Body of pancreas (tissue), 4 donors: ENCODE measurements around the gene PPP6R1.

Experiments used
- POLR2A ChIP-seq, 3 donors: fragments of 450-650 bp; IDR thresholded peaks; one replicate each; pipeline ENCODE4 v1.6.1; 2016; ENCODE audit warnings: antibody characterized with exemption in 3 of 3, mild to moderate bottlenecking in 2 of 3
- TF ChIP-seq, protein P1 (sequence below), 7 experiments: fragments of 450-650 bp in 4 of 7; fragments of 200-600 bp in 3 of 7; sonication (generic) in 3 of 7; IDR thresholded peaks; one replicate each; pipeline ENCODE4 v1.5.1; 2016 to 2019; ENCODE audit warnings: antibody characterized with exemption in 7 of 7

DNA sequence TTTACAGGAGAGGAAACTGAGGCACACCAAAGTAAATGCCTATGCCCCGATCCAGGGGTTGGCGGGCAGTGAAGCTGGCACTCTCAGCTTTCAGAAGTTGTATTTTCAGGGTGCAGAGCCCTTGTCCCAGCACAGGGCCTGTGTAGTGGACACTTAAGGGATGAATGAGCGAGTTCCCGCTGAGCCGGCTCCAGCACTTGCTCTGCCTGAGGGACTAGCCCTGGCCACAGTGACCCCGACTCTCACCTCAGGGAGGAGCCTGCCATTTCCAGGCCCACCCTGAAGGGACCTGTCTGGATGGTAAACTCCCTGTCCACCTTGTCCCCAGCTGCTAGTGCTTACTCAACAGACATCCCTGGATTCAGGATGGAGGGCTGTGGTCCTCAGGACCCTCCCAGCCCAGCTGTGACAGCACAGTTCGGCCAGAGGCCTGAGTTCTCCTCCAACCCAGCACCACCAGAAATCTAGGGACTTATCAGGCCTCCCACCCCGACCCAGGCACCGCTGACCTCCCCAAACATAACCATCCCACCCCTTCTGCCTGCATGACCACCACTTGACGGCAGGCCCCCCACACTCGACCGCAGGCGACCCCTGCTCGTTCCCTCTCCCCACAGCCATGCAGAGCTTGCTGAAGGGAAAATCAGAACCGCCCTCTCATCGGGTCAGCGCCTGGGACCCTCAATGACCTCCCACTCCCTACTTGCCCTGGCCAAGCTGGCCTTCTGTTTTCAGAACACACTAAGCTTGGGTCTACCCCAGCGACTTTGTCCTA lies 8.4 kb downstream of the PPP6R1 start:
- TF ChIP-seq, protein P1, sequence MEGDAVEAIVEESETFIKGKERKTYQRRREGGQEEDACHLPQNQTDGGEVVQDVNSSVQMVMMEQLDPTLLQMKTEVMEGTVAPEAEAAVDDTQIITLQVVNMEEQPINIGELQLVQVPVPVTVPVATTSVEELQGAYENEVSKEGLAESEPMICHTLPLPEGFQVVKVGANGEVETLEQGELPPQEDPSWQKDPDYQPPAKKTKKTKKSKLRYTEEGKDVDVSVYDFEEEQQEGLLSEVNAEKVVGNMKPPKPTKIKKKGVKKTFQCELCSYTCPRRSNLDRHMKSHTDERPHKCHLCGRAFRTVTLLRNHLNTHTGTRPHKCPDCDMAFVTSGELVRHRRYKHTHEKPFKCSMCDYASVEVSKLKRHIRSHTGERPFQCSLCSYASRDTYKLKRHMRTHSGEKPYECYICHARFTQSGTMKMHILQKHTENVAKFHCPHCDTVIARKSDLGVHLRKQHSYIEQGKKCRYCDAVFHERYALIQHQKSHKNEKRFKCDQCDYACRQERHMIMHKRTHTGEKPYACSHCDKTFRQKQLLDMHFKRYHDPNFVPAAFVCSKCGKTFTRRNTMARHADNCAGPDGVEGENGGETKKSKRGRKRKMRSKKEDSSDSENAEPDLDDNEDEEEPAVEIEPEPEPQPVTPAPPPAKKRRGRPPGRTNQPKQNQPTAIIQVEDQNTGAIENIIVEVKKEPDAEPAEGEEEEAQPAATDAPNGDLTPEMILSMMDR (IDR thresholded peaks at IDR 0.05), result no peak
- no peak for TF ChIP-seq POLR2A (IDR thresholded peaks at IDR 0.05)
